ENCODE data around the gene PTPRD.

The PTPRD gene

DNA sequence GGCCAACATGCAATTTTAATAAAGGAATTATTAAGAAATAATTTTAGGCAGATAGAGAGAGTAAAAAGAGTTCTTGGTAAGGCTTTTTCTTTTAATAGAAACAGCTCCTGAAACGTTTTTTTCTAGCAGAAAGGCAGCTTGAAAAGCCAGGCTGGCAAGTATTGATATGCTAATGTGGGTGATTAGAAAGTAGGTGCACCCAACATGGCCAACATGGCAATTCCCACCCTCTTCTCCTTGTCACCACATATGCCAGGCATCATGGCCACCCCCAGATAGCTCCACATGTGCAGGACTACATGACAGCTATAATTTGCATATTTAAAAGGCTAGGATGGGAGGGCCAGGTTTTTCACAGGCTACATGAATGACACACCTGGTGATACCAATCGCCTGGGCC is 615.2 kb downstream of the PTPRD start:
- H3K9me3 ChIP-seq (ENCODE audit: control insufficient read depth, insufficient read depth, low read depth, low read length) = no peaks in the 10 kb centered on the region
- no peak overlapping the region for H3K4me3 ChIP-seq (ENCODE audit: low read depth, low read length)
- ChIA-PET CTCF (no interaction called here), POLR2A (no interaction called here)
- TF ChIP-seq, protein P1, sequence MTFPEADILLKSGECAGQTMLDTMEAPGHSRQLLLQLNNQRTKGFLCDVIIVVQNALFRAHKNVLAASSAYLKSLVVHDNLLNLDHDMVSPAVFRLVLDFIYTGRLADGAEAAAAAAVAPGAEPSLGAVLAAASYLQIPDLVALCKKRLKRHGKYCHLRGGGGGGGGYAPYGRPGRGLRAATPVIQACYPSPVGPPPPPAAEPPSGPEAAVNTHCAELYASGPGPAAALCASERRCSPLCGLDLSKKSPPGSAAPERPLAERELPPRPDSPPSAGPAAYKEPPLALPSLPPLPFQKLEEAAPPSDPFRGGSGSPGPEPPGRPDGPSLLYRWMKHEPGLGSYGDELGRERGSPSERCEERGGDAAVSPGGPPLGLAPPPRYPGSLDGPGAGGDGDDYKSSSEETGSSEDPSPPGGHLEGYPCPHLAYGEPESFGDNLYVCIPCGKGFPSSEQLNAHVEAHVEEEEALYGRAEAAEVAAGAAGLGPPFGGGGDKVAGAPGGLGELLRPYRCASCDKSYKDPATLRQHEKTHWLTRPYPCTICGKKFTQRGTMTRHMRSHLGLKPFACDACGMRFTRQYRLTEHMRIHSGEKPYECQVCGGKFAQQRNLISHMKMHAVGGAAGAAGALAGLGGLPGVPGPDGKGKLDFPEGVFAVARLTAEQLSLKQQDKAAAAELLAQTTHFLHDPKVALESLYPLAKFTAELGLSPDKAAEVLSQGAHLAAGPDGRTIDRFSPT (tag by site-specific recombination; IDR thresholded peaks at IDR 0.05) = no peak
- TF ChIP-seq ZNF274 (IDR thresholded peaks at IDR 0.05; ENCODE audit: low read length) (no peak), ZNF274 (tag by site-specific recombination; IDR thresholded peaks at IDR 0.05; ENCODE audit: borderline replicate concordance) (no peak), ZBTB7A (tag by site-specific recombination; IDR thresholded peaks at IDR 0.05; ENCODE audit: low read depth) (no peak), GLI2 (tag by site-specific recombination; IDR thresholded peaks at IDR 0.05; ENCODE audit: borderline replicate concordance, low read depth) (no peak), ZNF324 (tag by site-specific recombination; IDR thresholded peaks at IDR 0.05) (no peak), ZNF626 (tag by site-specific recombination; IDR thresholded peaks at IDR 0.05) (no peak), ZSCAN30 (tag by site-specific recombination; IDR thresholded peaks at IDR 0.05) (no peak), ZFP37 (tag by site-specific recombination; IDR thresholded peaks at IDR 0.05) (no peak), GLIS1 (tag by site-specific recombination; IDR thresholded peaks at IDR 0.05) (no peak), ZNF548 (tag by site-specific recombination; IDR thresholded peaks at IDR 0.05) (no peak), KLF10 (tag by site-specific recombination; IDR thresholded peaks at IDR 0.05) (no peak), ZNF391 (tag by site-specific recombination; IDR thresholded peaks at IDR 0.05; ENCODE audit: borderline replicate concordance, low read depth) (no peak), YY1 (tag by site-specific recombination; IDR thresholded peaks at IDR 0.05) (no peak), ZNF555 (tag by site-specific recombination; conservative IDR thresholded peaks at IDR 0.05) (no peak)
- TF ChIP-seq, protein P2, sequence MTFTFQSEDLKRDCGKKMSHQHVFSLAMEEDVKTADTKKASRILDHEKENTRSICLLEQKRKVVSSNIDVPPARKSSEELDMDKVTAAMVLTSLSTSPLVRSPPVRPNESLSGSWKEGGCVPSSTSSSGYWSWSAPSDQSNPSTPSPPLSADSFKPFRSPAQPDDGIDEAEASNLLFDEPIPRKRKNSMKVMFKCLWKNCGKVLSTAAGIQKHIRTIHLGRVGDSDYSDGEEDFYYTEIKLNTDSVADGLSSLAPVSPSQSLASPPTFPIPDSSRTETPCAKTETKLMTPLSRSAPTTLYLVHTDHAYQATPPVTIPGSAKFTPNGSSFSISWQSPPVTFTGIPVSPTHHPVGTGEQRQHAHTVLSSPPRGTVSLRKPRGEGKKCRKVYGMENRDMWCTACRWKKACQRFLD (tag by site-specific recombination; IDR thresholded peaks at IDR 0.05) = no peak
- no peaks in the 10 kb centered on the region for H3K36me3 ChIP-seq (ENCODE audit: control insufficient read depth in 2 of 2, insufficient read depth in 1 of 2, low read length in 2 of 2)
- no peak overlapping the region for H3K27ac ChIP-seq (ENCODE audit: extremely low read depth, low read depth, low read length)
- no peaks in the 10 kb centered on the region for H3K4me1 ChIP-seq (ENCODE audit: control insufficient read depth, insufficient read depth, low read length)

DNA sequence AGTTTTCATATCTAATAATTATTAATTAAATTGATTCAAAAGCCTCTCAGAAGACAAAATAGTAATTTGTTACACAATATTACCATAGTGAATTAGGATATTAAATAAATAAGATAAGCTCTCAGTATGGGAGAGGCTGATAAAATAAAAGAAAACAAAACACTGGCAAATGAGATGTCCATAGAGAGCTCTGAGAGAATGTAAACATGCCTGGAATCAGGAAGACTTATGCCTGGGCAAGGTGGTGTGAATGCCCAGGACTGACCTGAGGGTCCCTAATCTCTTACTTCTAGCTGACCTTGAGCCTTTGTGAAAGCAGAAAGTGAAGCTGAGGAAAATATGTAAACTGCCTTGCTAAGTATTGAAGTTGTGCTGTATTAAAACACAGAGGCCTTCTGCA is 616.5 kb downstream of the PTPRD start:
- ChIA-PET CTCF (no interaction called here), POLR2A (no interaction called here)
- no peak overlapping the region for H3K27ac ChIP-seq (ENCODE audit: extremely low read depth, low read depth, low read length)
- no peaks in the 10 kb centered on the region for H3K9me3 ChIP-seq (ENCODE audit: control insufficient read depth, insufficient read depth, low read depth, low read length)
- no peak overlapping the region for H3K4me3 ChIP-seq (ENCODE audit: low read depth, low read length)
- no peaks in the 10 kb centered on the region for H3K4me1 ChIP-seq (ENCODE audit: control insufficient read depth, insufficient read depth, low read length)
- no peak for TF ChIP-seq ZNF600 (tag by site-specific recombination; IDR thresholded peaks at IDR 0.05)
- no peak for TF ChIP-seq ZNF37A (tag by site-specific recombination; IDR thresholded peaks at IDR 0.05)
- no peak for TF ChIP-seq ZNF366 (tag by site-specific recombination; conservative IDR thresholded peaks at IDR 0.05)
- TF ChIP-seq, protein P3, sequence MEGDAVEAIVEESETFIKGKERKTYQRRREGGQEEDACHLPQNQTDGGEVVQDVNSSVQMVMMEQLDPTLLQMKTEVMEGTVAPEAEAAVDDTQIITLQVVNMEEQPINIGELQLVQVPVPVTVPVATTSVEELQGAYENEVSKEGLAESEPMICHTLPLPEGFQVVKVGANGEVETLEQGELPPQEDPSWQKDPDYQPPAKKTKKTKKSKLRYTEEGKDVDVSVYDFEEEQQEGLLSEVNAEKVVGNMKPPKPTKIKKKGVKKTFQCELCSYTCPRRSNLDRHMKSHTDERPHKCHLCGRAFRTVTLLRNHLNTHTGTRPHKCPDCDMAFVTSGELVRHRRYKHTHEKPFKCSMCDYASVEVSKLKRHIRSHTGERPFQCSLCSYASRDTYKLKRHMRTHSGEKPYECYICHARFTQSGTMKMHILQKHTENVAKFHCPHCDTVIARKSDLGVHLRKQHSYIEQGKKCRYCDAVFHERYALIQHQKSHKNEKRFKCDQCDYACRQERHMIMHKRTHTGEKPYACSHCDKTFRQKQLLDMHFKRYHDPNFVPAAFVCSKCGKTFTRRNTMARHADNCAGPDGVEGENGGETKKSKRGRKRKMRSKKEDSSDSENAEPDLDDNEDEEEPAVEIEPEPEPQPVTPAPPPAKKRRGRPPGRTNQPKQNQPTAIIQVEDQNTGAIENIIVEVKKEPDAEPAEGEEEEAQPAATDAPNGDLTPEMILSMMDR (tag by site-specific recombination; IDR thresholded peaks at IDR 0.05) = no peak
- no peak for TF ChIP-seq ZNF555 (tag by site-specific recombination; conservative IDR thresholded peaks at IDR 0.05)
- TF ChIP-seq ZNF624 (tag by site-specific recombination; IDR thresholded peaks at IDR 0.05) = no peak
- TF ChIP-seq ZNF112 (tag by site-specific recombination; IDR thresholded peaks at IDR 0.05) = no peak
- TF ChIP-seq RBAK (tag by site-specific recombination; IDR thresholded peaks at IDR 0.05) = no peak
- TF ChIP-seq ZNF292 (tag by site-specific recombination; IDR thresholded peaks at IDR 0.05; ENCODE audit: borderline replicate concordance, low read depth) = no peak
- H3K36me3 ChIP-seq (ENCODE audit: control insufficient read depth in 2 of 2, insufficient read depth in 1 of 2, low read length in 2 of 2) = no peaks in the 10 kb centered on the region
